ENCODE data around the gene KDM4B. TPM values are rescaled to one million over a fixed set of nuclear protein-coding genes. Genes with fewer than 3 reads are reported as not detected.

The KDM4B gene
- total and polyA plus RNA-seq, 4 donors, result 17.1 to 49.5 (median 24.7) TPM

DNA sequence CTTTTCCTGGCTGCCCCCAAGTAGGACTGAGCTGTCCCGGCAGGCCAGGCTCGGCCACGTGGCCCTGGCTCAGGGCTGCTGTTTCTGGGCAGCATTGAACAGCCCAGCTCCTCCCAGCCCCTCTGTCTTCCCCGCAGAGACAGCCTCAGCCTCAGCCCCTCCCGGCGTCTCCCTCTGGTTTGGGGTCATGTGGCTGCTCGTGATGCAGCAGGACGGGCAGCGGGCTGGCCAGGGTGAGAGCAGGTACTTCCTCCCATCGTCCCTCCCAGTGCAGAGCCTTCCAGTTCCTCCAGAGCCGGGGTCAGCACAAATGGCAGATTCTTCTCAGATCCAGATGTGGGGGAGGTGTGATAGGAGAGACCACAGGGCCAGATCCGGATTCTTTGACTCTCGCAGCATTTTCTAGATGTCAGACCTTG is 114.6 kb downstream of the KDM4B start:
- 80 to 85% methylated on average over 13 of the region's 13 CpGs for WGBS, 2 donors
- TF ChIP-seq, protein P1, sequence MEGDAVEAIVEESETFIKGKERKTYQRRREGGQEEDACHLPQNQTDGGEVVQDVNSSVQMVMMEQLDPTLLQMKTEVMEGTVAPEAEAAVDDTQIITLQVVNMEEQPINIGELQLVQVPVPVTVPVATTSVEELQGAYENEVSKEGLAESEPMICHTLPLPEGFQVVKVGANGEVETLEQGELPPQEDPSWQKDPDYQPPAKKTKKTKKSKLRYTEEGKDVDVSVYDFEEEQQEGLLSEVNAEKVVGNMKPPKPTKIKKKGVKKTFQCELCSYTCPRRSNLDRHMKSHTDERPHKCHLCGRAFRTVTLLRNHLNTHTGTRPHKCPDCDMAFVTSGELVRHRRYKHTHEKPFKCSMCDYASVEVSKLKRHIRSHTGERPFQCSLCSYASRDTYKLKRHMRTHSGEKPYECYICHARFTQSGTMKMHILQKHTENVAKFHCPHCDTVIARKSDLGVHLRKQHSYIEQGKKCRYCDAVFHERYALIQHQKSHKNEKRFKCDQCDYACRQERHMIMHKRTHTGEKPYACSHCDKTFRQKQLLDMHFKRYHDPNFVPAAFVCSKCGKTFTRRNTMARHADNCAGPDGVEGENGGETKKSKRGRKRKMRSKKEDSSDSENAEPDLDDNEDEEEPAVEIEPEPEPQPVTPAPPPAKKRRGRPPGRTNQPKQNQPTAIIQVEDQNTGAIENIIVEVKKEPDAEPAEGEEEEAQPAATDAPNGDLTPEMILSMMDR (IDR thresholded peaks at IDR 0.05; ENCODE audit: control extremely low read depth, extremely low read depth), result no peak
- peaks cover 0 to 61% (median 11%) of the 10 kb centered on the region in 4 donors for H3K36me3 ChIP-seq (ENCODE audit: control insufficient read depth in 4 of 4, insufficient read depth in 4 of 4, low read length in 4 of 4)
- no peak overlapping the region for H3K27ac ChIP-seq (ENCODE audit: low read depth in 1 of 2, low read length in 1 of 2)
- H3K9ac ChIP-seq (ENCODE audit: insufficient read depth in 1 of 2, low read length in 2 of 2), result no peak overlapping the region
- H3K9me3 ChIP-seq (ENCODE audit: control insufficient read depth in 4 of 4, insufficient read depth in 3 of 4, low read length in 3 of 4), result no peaks in the 10 kb centered on the region
- H3K4me1 ChIP-seq (ENCODE audit: control insufficient read depth in 5 of 5, insufficient read depth in 5 of 5, low read length in 5 of 5), result no peaks in the 10 kb centered on the region
- DNase-seq, result peak in 1 of 3 donors; percentile 15
- no peaks in the 10 kb centered on the region for H3K27me3 ChIP-seq (ENCODE audit: control insufficient read depth in 3 of 3, insufficient read depth in 3 of 3, low read length in 2 of 3)
- no peak for ATAC-seq (ENCODE audit: insufficient read depth, low FRiP score)
- no peak overlapping the region for H3K4me3 ChIP-seq

DNA sequence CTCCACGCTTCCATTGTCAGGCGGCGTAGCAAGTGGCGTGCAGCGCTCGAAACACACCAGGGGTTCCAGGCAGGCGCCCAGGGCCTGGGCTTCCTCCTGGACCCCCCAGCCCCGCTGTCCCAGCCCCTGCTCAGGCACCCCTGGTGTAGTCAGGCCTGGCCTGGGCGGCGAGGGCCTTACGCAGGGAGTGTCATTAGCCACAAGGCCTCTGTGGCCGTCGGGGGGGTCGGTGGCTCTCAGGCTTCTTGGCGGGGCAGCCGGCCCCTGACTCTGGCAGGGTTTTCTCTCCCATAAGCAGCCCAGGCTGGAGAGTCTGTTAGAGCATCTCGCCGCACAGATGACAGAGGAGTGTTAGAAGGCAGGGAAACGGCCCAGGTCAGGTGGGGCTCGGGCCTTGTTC is 116.7 kb downstream of the KDM4B start:
- Histone ChIP-seq H3K36me3 (ENCODE audit: control insufficient read depth in 4 of 4, insufficient read depth in 4 of 4, low read length in 4 of 4) (peaks cover 0 to 51% (median 9%) of the 10 kb centered on the region in 4 donors), H3K9me3 (ENCODE audit: control insufficient read depth in 4 of 4, insufficient read depth in 3 of 4, low read length in 3 of 4) (no peaks in the 10 kb centered on the region), H3K27ac (ENCODE audit: low read depth in 1 of 2, low read length in 1 of 2) (no peak overlapping the region), H3K27me3 (ENCODE audit: control insufficient read depth in 3 of 3, insufficient read depth in 3 of 3, low read length in 2 of 3) (no peaks in the 10 kb centered on the region), H3K9ac (ENCODE audit: insufficient read depth in 1 of 2, low read length in 2 of 2) (no peak overlapping the region), H3K4me3 (no peak overlapping the region), H3K4me1 (ENCODE audit: control insufficient read depth in 5 of 5, insufficient read depth in 5 of 5, low read length in 5 of 5) (peaks cover 0 to 2% (median 0%) of the 10 kb centered on the region in 5 donors)
- 95 to 96% methylated on average over 20 of the region's 20 CpGs for WGBS, 2 donors
- DNase-seq, result no peak
- TF ChIP-seq, protein P1 (IDR thresholded peaks at IDR 0.05; ENCODE audit: control extremely low read depth, extremely low read depth), result no peak
- ATAC-seq (ENCODE audit: insufficient read depth, low FRiP score), result no peak

DNA sequence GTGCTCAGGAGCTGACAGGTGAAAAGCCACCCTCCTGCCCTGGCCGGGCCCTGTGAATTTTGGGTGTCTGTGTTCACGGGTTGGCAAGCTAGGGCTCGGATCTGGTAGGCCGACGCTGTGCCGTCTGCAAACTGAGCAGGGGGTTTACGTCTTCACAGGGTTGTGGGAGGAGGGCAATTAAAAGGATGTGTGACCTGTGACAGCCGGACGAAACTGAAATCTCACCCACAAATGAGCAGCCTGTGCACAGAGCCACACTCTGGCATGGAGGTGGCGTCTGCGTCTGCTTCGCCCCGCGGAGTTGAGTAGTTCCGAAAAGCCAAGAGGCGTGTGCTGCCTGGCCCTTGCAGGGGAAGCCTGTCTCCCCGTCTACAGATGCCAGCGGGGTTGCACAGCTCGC is 117.3 kb downstream of the KDM4B start:
- Histone ChIP-seq H3K9me3 (ENCODE audit: control insufficient read depth in 4 of 4, insufficient read depth in 3 of 4, low read length in 3 of 4) (no peaks in the 10 kb centered on the region), H3K27ac (ENCODE audit: low read depth in 1 of 2, low read length in 1 of 2) (no peak overlapping the region), H3K4me3 (no peak overlapping the region), H3K36me3 (ENCODE audit: control insufficient read depth in 4 of 4, insufficient read depth in 4 of 4, low read length in 4 of 4) (peaks cover 0 to 48% (median 9%) of the 10 kb centered on the region in 4 donors), H3K27me3 (ENCODE audit: control insufficient read depth in 3 of 3, insufficient read depth in 3 of 3, low read length in 2 of 3) (no peaks in the 10 kb centered on the region), H3K4me1 (ENCODE audit: control insufficient read depth in 5 of 5, insufficient read depth in 5 of 5, low read length in 5 of 5) (peaks cover 0 to 7% (median 5%) of the 10 kb centered on the region in 5 donors), H3K9ac (ENCODE audit: insufficient read depth in 1 of 2, low read length in 2 of 2) (no peak overlapping the region)
- WGBS, 2 donors, result 94 to 98% methylated on average over 19 of the region's 19 CpGs
- TF ChIP-seq, protein P1 (IDR thresholded peaks at IDR 0.05; ENCODE audit: control extremely low read depth, extremely low read depth), result no peak
- DNase-seq, result no peak
- no peak for ATAC-seq (ENCODE audit: insufficient read depth, low FRiP score)
